Esophagus squamous epithelium (tissue), 5 donors: Measurements from ENCODE around the gene GALNTL6. TPM values are rescaled to one million over a fixed set of nuclear protein-coding genes. Genes with fewer than 3 reads are reported as not detected.
"Not testable (repeated sequence)": the region's sequence is repeated elsewhere in the genome, so short reads cannot be mapped to it uniquely, and the experiment has no call there.

ENCODE experiments used
- DNase-seq: peaks from one replicate; lab custom pipeline; 2025; lab: John Stamatoyannopoulos, UW
- H3K27ac ChIP-seq, 4 donors: fragments of 200-600 bp; sonication (generic); one replicate each; pipeline ENCODE4 v1.5.1; 2016 to 2019; ENCODE audit warnings: mild to moderate bottlenecking in 1 of 4
- H3K27me3 ChIP-seq, 4 donors: fragments of 200-600 bp; sonication (generic); 1 replicate in 3 of 4; 2 replicates in 1 of 4; pipeline versions ENCODE4 v1.5.1 to v1.6.0; 2017 to 2021; ENCODE audit warnings: antibody characterized with exemption in 1 of 4
- H3K36me3 ChIP-seq, 3 donors: fragments of 200-600 bp; sonication (generic); one replicate each; pipeline ENCODE4 v1.5.1; 2016 to 2019
- H3K4me1 ChIP-seq, 3 donors: fragments of 200-600 bp; sonication (generic); one replicate each; pipeline ENCODE4 v1.5.1; 2017 to 2019
- H3K4me3 ChIP-seq, 4 donors: fragments of 200-600 bp; sonication (generic); 1 replicate in 3 of 4; 2 replicates in 1 of 4; pipeline ENCODE4 v1.5.1; 2016 to 2019; ENCODE audit warnings: mild to moderate bottlenecking in 2 of 4, moderate library complexity in 1 of 4
- H3K9me3 ChIP-seq, 3 donors: fragments of 200-600 bp; sonication (generic); one replicate each; pipeline ENCODE4 v1.5.1; 2016 to 2019
- CTCF ChIP-seq, 6 experiments: fragments of 450-650 bp in 4 of 6; fragments of 200-600 bp in 2 of 6; sonication (generic) in 2 of 6; IDR thresholded peaks; one replicate each; pipeline ENCODE4 v1.5.1; 2016 to 2019; ENCODE audit warnings: antibody characterized with exemption in 6 of 6, mild to moderate bottlenecking in 4 of 6, moderate library complexity in 4 of 6
- POLR2A ChIP-seq, 4 donors: fragments of 450-650 bp; IDR thresholded peaks; one replicate each; pipeline ENCODE4 v1.6.1; 2017; ENCODE audit warnings: antibody characterized with exemption in 4 of 4, mild to moderate bottlenecking in 4 of 4, moderate library complexity in 3 of 4
- WGBS, 2 donors: methylation state at CpG; one replicate each; pipeline ENCODE4 v1.1.5; 2018; 5-methylcytosine and 5-hydroxymethylcytosine counted together
- intact Hi-C: fragments of 100-400 bp; cut with DNase I; formaldehyde crosslinking; loops from one replicate; pipeline ENCODE4 v1.15.0; 2022
- total RNA-seq, 4 donors: library from RNA; depleted of rRNA; stranded (reverse); fragments of >200 nt; gene quantifications; one replicate each; pipeline ENCODE4 v1.1.0, GENCODE V29; 2016
- donor health status: DM: yes; HTN: yes; CAD: no.

Gene GALNTL6
- total RNA-seq, 4 donors from 2014 or later, result 0.12 TPM; not detected in 3

GRCh38 chr4:172412851-172413580, 599.8 kb downstream of the GALNTL6 start:
- TF ChIP-seq POLR2A (IDR thresholded peaks at IDR 0.05) (no peak), CTCF (IDR thresholded peaks at IDR 0.05) (no peak)
- 43 to 45% methylated on average over 3 of the region's 3 CpGs for WGBS, 2 donors

GRCh38 chr4:172428979-172429378, 615.8 kb downstream of the GALNTL6 start:
- intact Hi-C loops, H3K9me3 ChIP-seq, H3K36me3 ChIP-seq, H3K4me1 ChIP-seq, H3K27me3 ChIP-seq, H3K27ac ChIP-seq, H3K4me3 ChIP-seq, DNase-seq: not testable (repeated sequence)
- WGBS, 2 donors, result 89 to 91% methylated on average over 12 of the region's 12 CpGs

More at GRCh38 chr4:172412851-172413580, 599.8 kb downstream of the GALNTL6 start:
- H3K27ac ChIP-seq, result no peak overlapping the region
- DNase-seq, result no peak
- H3K27me3 ChIP-seq, result no peaks in the 10 kb centered on the region
- no peak overlapping the region for H3K4me3 ChIP-seq
- H3K36me3 ChIP-seq, result no peaks in the 10 kb centered on the region
- no peaks in the 10 kb centered on the region for H3K4me1 ChIP-seq
- H3K9me3 ChIP-seq, result no peaks in the 10 kb centered on the region
- intact Hi-C loops, result no loop called here

- 61 to 74% methylated on average over 2 of the region's 2 CpGs for WGBS, 2 donors
- Histone ChIP-seq H3K27me3 (no peaks in the 10 kb centered on the region), H3K4me3 (no peak overlapping the region), H3K9me3 (peaks cover 0 to 7% (median 0%) of the 10 kb centered on the region in 3 donors), H3K27ac (no peak overlapping the region), H3K4me1 (no peaks in the 10 kb centered on the region), H3K36me3 (no peaks in the 10 kb centered on the region)
- intact Hi-C loops, result no loop called here
- DNase-seq, result no peak
- TF ChIP-seq POLR2A (IDR thresholded peaks at IDR 0.05) (no peak), CTCF (IDR thresholded peaks at IDR 0.05) (no peak)
These were observed 667.3 kb downstream of the GALNTL6 start for GRCh38 chr4:172480471-172480870.

GRCh38 chr4:172481802-172482508, 668.8 kb downstream of the GALNTL6 start:
- no peak for DNase-seq
- WGBS, 2 donors, result 40 to 74% methylated on average over 1 to 5 of the region's 30 CpGs
- no peaks in the 10 kb centered on the region for H3K4me1 ChIP-seq
- H3K36me3 ChIP-seq, result no peaks in the 10 kb centered on the region
- H3K9me3 ChIP-seq, result peaks cover 0 to 7% (median 0%) of the 10 kb centered on the region in 3 donors
- intact Hi-C loops, result no loop called here
- H3K27me3 ChIP-seq, result no peaks in the 10 kb centered on the region
- no peak overlapping the region for H3K4me3 ChIP-seq
- TF ChIP-seq POLR2A (IDR thresholded peaks at IDR 0.05) (no peak), CTCF (IDR thresholded peaks at IDR 0.05) (no peak)
- no peak overlapping the region for H3K27ac ChIP-seq

GRCh38 chr4:172485007-172485406, 671.8 kb downstream of the GALNTL6 start:
- intact Hi-C loops, result no loop called here
- Histone ChIP-seq H3K27me3 (no peaks in the 10 kb centered on the region), H3K9me3 (peaks cover 0 to 7% (median 0%) of the 10 kb centered on the region in 3 donors), H3K4me1 (no peaks in the 10 kb centered on the region), H3K4me3 (no peak overlapping the region), H3K27ac (no peak overlapping the region), H3K36me3 (no peaks in the 10 kb centered on the region)
- TF ChIP-seq POLR2A (IDR thresholded peaks at IDR 0.05) (no peak), CTCF (IDR thresholded peaks at IDR 0.05) (no peak)
- no peak for DNase-seq
- WGBS, 2 donors, result 72 to 90% methylated on average over 3 of the region's 3 CpGs
